OCI-LY7 (cell line): ENCODE data around the gene INPP5A. TPM values are rescaled to one million over a fixed set of nuclear protein-coding genes. Genes with fewer than 3 reads are reported as not detected.

Experiments
- BruUV-seq: library from RNA; stranded (reverse); fragments of 400-500 nt; replicated peaks from 2 replicates; lab custom pipeline; 2021; lab: Mats Ljungman, UMichigan
- CTCF ChIA-PET: fragments of 300-600 bp; sonication (Branson Sonifier 250); formaldehyde crosslinking; loops from one replicate; lab custom pipeline; 2022; ENCODE audit warnings: antibody characterized with exemption; ENCODE audit not compliant: unreplicated experiment; lab: Charles Lee
- POLR2A ChIA-PET: fragments of 300-600 bp; sonication (Branson Sonifier 250); formaldehyde crosslinking; loops from one replicate; lab custom pipeline; 2022; ENCODE audit warnings: antibody characterized with exemption; lab: Charles Lee
- DNase-seq: peaks from one replicate; pipeline ENCODE4 v3.0.0-alpha.2; 2015; ENCODE audit warnings: low spot score
- H2AFZ ChIP-seq: fragments of 200-600 bp; sonication (generic), shearing (Covaris generic); 2 replicates; pipeline ENCODE4 v1.6.1; 2014; ENCODE audit warnings: mild to moderate bottlenecking, antibody characterized with exemption, low read length, moderate library complexity
- H3K27ac ChIP-seq: fragments of 200-600 bp; sonication (generic); 2 replicates; pipeline ENCODE4 v1.5.1; 2014; ENCODE audit warnings: mixed run types, low read depth, mild to moderate bottlenecking, moderate library complexity, low read length, inconsistent platforms; ENCODE audit not compliant: poor library complexity, severe bottlenecking
- H3K36me3 ChIP-seq: fragments of 200-600 bp; sonication (generic); 2 replicates; pipeline ENCODE4 v1.6.1; 2014; ENCODE audit warnings: mild to moderate bottlenecking, antibody characterized with exemption, low read length, moderate library complexity, mixed read lengths; ENCODE audit not compliant: insufficient read depth
- H3K4me1 ChIP-seq: fragments of 200-600 bp; sonication (generic); 2 replicates; pipeline ENCODE4 v1.5.1; 2014; ENCODE audit warnings: mild to moderate bottlenecking, low read length; ENCODE audit not compliant: insufficient read depth, poor library complexity, severe bottlenecking
- H3K4me2 ChIP-seq: fragments of 200-600 bp; sonication (generic); 2 replicates; pipeline ENCODE4 v1.6.1; 2014; ENCODE audit warnings: mild to moderate bottlenecking, low read length
- H3K4me3 ChIP-seq: fragments of 200-600 bp; sonication (generic); 2 replicates; pipeline ENCODE4 v1.5.1; 2014; ENCODE audit warnings: mild to moderate bottlenecking, low read depth, low read length; ENCODE audit not compliant: poor library complexity, severe bottlenecking
- H3K79me2 ChIP-seq: fragments of 200-600 bp; sonication (generic); 2 replicates; pipeline ENCODE4 v1.6.1; 2016; ENCODE audit warnings: low read depth, mild to moderate bottlenecking, low read length, moderate library complexity, mixed read lengths; ENCODE audit not compliant: insufficient read depth
- H3K9me2 ChIP-seq: fragments of 200-600 bp; sonication (generic); 2 replicates; pipeline ENCODE4 v1.6.1; 2016; ENCODE audit warnings: mild to moderate bottlenecking, low read length, mixed read lengths; ENCODE audit not compliant: insufficient read depth
- H3K9me3 ChIP-seq: fragments of 200-600 bp; sonication (generic); 2 replicates; pipeline ENCODE4 v1.6.1; 2014; ENCODE audit warnings: mild to moderate bottlenecking, mixed run types, low read length, mixed read lengths
- H4K20me1 ChIP-seq: fragments of 200-600 bp; sonication (generic); 2 replicates; pipeline ENCODE4 v1.6.1; 2014; ENCODE audit warnings: mild to moderate bottlenecking, antibody characterized with exemption, low read length, moderate library complexity, mixed read lengths; ENCODE audit not compliant: insufficient read depth
- EZH2phosphoT487 ChIP-seq: fragments of 200-600 bp; sonication (generic); IDR thresholded peaks from 2 replicates; pipeline ENCODE4 v1.6.1; 2018; ENCODE audit warnings: low read depth, borderline replicate concordance, mild to moderate bottlenecking, mixed run types, antibody characterized with exemption, low read length, moderate library complexity, mixed read lengths
- intact Hi-C: fragments of 100-400 bp; cut with micrococcal nuclease; formaldehyde crosslinking; loops from one replicate; pipeline ENCODE4 v1.10.0; 2022; ENCODE audit not compliant: unreplicated experiment
- total RNA-seq, 2 experiments: library from RNA; depleted of rRNA in 1 of 2; stranded (reverse); fragments of >200 nt in 1 of 2; shearing (Covaris generic) in 1 of 2; gene quantifications; 2 replicates each; pipeline ENCODE4 v1.2.3, GENCODE V29; 2014 to 2022
- TF ChIP-seq, protein P1 (sequence below): fragments of 200-600 bp; sonication (generic); conservative IDR thresholded peaks from 2 replicates; pipeline ENCODE4 v1.5.1; 2014; ENCODE audit warnings: mild to moderate bottlenecking, antibody characterized with exemption, low read length, moderate library complexity, mixed read lengths

Gene INPP5A
- total RNA-seq, 2 experiments from 2014 or later, result 14.5 to 18.4 TPM

DNA sequence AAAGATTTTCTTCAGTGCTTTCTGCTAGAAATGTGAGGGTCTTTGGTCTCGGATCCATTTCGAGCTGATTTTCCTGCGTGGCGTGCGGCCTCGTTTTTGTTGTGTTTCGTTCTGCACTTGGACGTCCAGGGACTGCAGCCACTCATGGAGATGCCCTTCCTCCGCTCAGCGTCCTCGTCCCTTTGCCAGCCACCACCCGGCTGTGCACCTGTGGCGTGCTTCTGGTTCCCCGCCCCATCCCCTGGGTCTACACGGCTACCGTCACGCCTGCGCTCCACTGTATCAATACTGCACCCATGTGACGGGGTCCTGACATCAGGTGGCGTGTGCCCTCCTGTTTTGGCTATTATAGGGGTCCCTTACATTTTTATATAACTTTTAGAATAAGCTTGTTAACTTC lies 291.1 kb downstream of the INPP5A start:
- no peaks in the 10 kb centered on the region for H3K36me3 ChIP-seq
- no peaks in the 10 kb centered on the region for H3K79me2 ChIP-seq
- TF ChIP-seq, protein P1, sequence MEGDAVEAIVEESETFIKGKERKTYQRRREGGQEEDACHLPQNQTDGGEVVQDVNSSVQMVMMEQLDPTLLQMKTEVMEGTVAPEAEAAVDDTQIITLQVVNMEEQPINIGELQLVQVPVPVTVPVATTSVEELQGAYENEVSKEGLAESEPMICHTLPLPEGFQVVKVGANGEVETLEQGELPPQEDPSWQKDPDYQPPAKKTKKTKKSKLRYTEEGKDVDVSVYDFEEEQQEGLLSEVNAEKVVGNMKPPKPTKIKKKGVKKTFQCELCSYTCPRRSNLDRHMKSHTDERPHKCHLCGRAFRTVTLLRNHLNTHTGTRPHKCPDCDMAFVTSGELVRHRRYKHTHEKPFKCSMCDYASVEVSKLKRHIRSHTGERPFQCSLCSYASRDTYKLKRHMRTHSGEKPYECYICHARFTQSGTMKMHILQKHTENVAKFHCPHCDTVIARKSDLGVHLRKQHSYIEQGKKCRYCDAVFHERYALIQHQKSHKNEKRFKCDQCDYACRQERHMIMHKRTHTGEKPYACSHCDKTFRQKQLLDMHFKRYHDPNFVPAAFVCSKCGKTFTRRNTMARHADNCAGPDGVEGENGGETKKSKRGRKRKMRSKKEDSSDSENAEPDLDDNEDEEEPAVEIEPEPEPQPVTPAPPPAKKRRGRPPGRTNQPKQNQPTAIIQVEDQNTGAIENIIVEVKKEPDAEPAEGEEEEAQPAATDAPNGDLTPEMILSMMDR, result no peak
- no peak for TF ChIP-seq EZH2phosphoT487
- no TSS peak for BruUV-seq
- H3K27ac ChIP-seq, result no peak overlapping the region
- POLR2A ChIA-PET, result no interaction called here
- no peak overlapping the region for H3K4me2 ChIP-seq
- no peak for DNase-seq
- no peaks in the 10 kb centered on the region for H3K9me2 ChIP-seq
- 0 out of 2 replicates have a peak, but pooled peaks cover 11% of the 10 kb centered on the region for H3K9me3 ChIP-seq
- intact Hi-C loops, result no loop called here
- H2AFZ ChIP-seq, result no peak overlapping the region
- CTCF ChIA-PET, result no interaction called here
- H3K4me1 ChIP-seq, result no peaks in the 10 kb centered on the region
- no peak overlapping the region for H3K4me3 ChIP-seq
- H4K20me1 ChIP-seq, result no peaks in the 10 kb centered on the region

DNA sequence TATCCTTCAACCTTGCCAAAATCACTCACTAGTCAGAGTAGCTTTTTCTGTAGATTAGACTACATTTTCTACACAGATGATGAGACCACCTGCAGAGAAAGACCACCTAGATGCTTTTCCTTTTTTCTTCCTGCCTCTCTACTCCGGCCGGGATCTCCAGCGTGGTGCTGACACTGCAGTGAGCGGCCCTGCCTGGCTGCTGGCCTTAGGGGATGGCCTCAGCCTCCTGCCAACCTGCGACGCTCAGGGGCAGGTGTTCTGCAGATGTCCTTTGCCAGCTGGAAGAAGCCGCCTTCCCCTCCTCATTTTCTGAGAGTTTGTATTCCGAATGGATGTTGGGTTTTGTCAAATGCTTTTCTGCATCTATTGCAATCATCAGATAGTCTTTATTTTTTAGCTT lies 291.8 kb downstream of the INPP5A start:
- Histone ChIP-seq H3K36me3 (no peaks in the 10 kb centered on the region), H3K9me2 (no peaks in the 10 kb centered on the region), H3K4me3 (no peak overlapping the region), H3K4me1 (no peaks in the 10 kb centered on the region), H3K4me2 (no peak overlapping the region), H3K27ac (no peak overlapping the region), H3K9me3 (0 out of 2 replicates have a peak, but pooled peaks cover 11% of the 10 kb centered on the region), H4K20me1 (no peaks in the 10 kb centered on the region), H2AFZ (no peak overlapping the region), H3K79me2 (no peaks in the 10 kb centered on the region)
- TF ChIP-seq, protein P1, result no peak
- TF ChIP-seq EZH2phosphoT487, result no peak
- DNase-seq, result no peak
- ChIA-PET POLR2A (no interaction called here), CTCF (no interaction called here)
- BruUV-seq, result no TSS peak
- intact Hi-C loops, result no loop called here

DNA sequence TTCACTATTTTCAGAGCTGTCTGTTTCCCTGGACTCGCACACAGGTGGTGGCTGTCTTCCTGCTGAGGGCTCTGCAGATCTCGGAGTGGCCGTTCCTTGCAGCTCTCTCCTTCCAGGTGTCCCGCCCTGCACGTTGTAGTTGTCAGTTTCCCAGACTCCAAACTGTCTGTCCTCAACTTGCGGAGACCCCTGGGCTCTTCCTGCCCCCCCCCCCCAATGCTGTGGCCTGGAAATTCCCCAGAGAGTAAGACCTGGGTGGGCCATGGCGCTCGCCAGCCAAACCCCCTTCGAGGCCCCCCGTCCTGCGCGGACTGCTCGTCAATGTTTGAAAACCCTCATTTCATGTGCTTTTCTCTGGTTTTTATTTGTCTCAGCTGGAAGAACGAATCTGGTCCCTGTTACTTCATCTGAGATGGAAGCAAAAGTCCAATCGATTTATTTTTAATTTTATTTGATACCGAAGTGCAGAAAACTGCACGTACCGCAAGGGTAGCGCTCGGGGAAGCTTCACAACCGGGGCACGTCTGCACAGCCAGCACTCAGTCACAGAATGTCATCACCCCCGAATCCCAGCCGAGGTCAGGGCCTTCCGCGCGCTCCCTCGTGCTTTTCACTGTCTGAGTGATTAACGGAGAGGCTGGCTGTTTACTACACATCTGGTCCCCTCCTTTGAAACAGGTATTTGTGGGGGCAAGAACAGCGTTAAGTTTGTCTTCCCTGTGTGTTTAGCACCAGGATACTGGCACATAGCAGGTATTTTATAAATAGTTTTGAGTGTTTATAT lies 294.8 kb downstream of the INPP5A start:
- H3K36me3 ChIP-seq, result no peaks in the 10 kb centered on the region
- H4K20me1 ChIP-seq, result no peaks in the 10 kb centered on the region
- no peaks in the 10 kb centered on the region for H3K9me3 ChIP-seq
- H3K27ac ChIP-seq, result no peak overlapping the region
- H3K79me2 ChIP-seq, result no peaks in the 10 kb centered on the region
- no peak for DNase-seq
- no peaks in the 10 kb centered on the region for H3K4me1 ChIP-seq
- ChIA-PET CTCF (no interaction called here), POLR2A (no interaction called here)
- H2AFZ ChIP-seq, result no peak overlapping the region
- intact Hi-C loops, result no loop called here
- BruUV-seq, result no TSS peak
- TF ChIP-seq EZH2phosphoT487, result no peak
- TF ChIP-seq, protein P1, result no peak
- H3K4me2 ChIP-seq, result no peak overlapping the region
- no peaks in the 10 kb centered on the region for H3K9me2 ChIP-seq
- H3K4me3 ChIP-seq, result no peak overlapping the region
